Esophagus muscularis mucosa (tissue), 4 donors: ENCODE data around the gene TPM2. TPM values are rescaled to one million over a fixed set of nuclear protein-coding genes. Genes with fewer than 3 reads are reported as not detected.

Experiments used
- DNase-seq: peaks from one replicate; pipeline ENCODE4 v3.0.0-alpha.2; 2017; ENCODE audit errors: extremely low spot score
- H3K27ac ChIP-seq, 4 donors: fragments of 200-600 bp; sonication (generic); replicated peaks in 1 of 4; 1 replicate in 3 of 4; 2 replicates in 1 of 4; pipeline ENCODE4 v1.5.1; 2016 to 2019; ENCODE audit warnings: mild to moderate bottlenecking in 1 of 4
- H3K27me3 ChIP-seq, 4 donors: fragments of 200-600 bp; sonication (generic); one replicate each; pipeline versions ENCODE4 v1.5.1 to v1.6.0; 2016 to 2019
- H3K36me3 ChIP-seq, 4 donors: fragments of 200-600 bp; sonication (generic); one replicate each; pipeline ENCODE4 v1.5.1; 2016 to 2019
- H3K4me1 ChIP-seq, 4 donors: fragments of 200-600 bp; sonication (generic); one replicate each; pipeline ENCODE4 v1.5.1; 2016 to 2019
- H3K4me3 ChIP-seq, 4 donors: fragments of 200-600 bp; sonication (generic); 1 replicate in 2 of 4; 2 replicates in 2 of 4; pipeline ENCODE4 v1.5.1; 2016 to 2019; ENCODE audit warnings: mild to moderate bottlenecking in 4 of 4, moderate library complexity in 1 of 4
- H3K9me3 ChIP-seq, 4 donors: fragments of 200-600 bp; sonication (generic); 1 replicate in 3 of 4; 2 replicates in 1 of 4; pipeline ENCODE4 v1.5.1; 2016 to 2019
- EP300 ChIP-seq: sonication (generic); formaldehyde crosslinking; IDR thresholded peaks from one replicate; pipeline ENCODE4 v1.6.1; 2017; ENCODE audit warnings: antibody characterized with exemption
- POLR2A ChIP-seq: fragments of 450-650 bp; IDR thresholded peaks from one replicate; pipeline ENCODE4 v1.6.1; 2017; ENCODE audit warnings: antibody characterized with exemption, moderate library complexity, mild to moderate bottlenecking, low read depth
- POLR2AphosphoS5 ChIP-seq, 2 donors: sonication (generic); formaldehyde crosslinking; IDR thresholded peaks; one replicate each; pipeline ENCODE4 v1.6.1; 2017; ENCODE audit warnings: antibody characterized with exemption in 2 of 2
- whole genome bisulfite sequencing: methylation state at CpG from one replicate; pipeline ENCODE4 v1.1.5; 2018; 5-methylcytosine and 5-hydroxymethylcytosine counted together
- intact Hi-C: fragments of 100-400 bp; cut with DNase I; formaldehyde crosslinking; loops from one replicate; pipeline ENCODE4 v1.15.1; 2023
- total RNA-seq, 4 donors: library from RNA; depleted of rRNA; stranded (reverse); fragments of >200 nt; gene quantifications; one replicate each; pipeline versions ENCODE4 v1.1.0 to v1.2.1, GENCODE V29; 2016
- TF ChIP-seq, protein P1 (sequence below), 3 experiments: fragments of 200-600 bp in 2 of 3; fragments of 450-650 bp in 1 of 3; sonication (generic) in 2 of 3; IDR thresholded peaks; one replicate each; pipeline ENCODE4 v1.5.1; 2017 to 2019; ENCODE audit warnings: antibody characterized with exemption in 3 of 3, mild to moderate bottlenecking in 2 of 3, moderate library complexity in 1 of 3

Gene TPM2
- total RNA-seq, 4 donors from 2014 or later: 8,856 to 14,576 (median 12,022) TPM

DNA sequence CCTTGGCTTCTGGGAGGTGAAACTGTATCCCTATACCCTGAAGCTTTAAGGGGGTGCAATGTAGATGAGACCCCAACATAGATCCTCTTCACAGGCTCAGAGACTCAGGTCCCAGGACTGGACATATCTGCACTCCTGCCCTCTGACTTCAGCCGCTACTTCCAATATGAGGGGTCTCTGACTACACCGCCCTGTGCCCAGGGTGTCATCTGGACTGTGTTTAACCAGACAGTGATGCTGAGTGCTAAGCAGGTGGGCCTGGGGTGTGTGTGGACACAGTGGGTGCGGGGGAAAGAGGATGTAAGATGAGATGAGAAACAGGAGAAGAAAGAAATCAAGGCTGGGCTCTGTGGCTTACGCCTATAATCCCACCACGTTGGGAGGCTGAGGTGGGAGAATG is 10.6 kb downstream of the TPM2 start:
- peak overlapping the region; percentile 95 to 98 (median 96) for H3K27ac ChIP-seq
- peaks cover 11 to 61% (median 49%) of the 10 kb centered on the region in 4 donors for H3K4me1 ChIP-seq
- H3K27me3 ChIP-seq: no peaks in the 10 kb centered on the region
- intact Hi-C loops: no loop called here
- H3K36me3 ChIP-seq: peaks cover 16 to 25% (median 22%) of the 10 kb centered on the region in 4 donors
- WGBS: 80% methylated on average over 5 of the region's 5 CpGs
- no peaks in the 10 kb centered on the region for H3K9me3 ChIP-seq
- TF ChIP-seq EP300 (no peak), POLR2AphosphoS5 (IDR thresholded peaks at IDR 0.05) (peak in 1 of 2 donors; percentile 78), POLR2A (no peak)
- TF ChIP-seq, protein P1, sequence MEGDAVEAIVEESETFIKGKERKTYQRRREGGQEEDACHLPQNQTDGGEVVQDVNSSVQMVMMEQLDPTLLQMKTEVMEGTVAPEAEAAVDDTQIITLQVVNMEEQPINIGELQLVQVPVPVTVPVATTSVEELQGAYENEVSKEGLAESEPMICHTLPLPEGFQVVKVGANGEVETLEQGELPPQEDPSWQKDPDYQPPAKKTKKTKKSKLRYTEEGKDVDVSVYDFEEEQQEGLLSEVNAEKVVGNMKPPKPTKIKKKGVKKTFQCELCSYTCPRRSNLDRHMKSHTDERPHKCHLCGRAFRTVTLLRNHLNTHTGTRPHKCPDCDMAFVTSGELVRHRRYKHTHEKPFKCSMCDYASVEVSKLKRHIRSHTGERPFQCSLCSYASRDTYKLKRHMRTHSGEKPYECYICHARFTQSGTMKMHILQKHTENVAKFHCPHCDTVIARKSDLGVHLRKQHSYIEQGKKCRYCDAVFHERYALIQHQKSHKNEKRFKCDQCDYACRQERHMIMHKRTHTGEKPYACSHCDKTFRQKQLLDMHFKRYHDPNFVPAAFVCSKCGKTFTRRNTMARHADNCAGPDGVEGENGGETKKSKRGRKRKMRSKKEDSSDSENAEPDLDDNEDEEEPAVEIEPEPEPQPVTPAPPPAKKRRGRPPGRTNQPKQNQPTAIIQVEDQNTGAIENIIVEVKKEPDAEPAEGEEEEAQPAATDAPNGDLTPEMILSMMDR (IDR thresholded peaks at IDR 0.05): no peak
- DNase-seq: no peak
- no peak overlapping the region for H3K4me3 ChIP-seq

DNA sequence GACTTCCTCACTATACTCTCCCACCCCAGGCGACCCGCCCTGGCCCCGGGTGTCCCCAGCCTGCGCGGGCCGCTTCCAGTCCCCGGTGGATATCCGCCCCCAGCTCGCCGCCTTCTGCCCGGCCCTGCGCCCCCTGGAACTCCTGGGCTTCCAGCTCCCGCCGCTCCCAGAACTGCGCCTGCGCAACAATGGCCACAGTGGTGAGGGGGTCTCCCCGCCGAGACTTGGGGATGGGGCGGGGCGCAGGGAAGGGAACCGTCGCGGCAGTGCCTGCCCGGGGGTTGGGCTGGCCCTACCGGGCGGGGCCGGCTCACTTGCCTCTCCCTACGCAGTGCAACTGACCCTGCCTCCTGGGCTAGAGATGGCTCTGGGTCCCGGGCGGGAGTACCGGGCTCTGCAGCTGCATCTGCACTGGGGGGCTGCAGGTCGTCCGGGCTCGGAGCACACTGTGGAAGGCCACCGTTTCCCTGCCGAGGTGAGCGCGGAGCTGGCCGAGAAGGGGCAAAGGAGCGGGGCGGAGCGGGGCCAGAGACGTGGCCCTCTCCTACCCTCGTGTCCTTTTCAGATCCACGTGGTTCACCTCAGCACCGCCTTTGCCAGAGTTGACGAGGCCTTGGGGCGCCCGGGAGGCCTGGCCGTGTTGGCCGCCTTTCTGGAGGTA is 13.9 kb downstream of the TPM2 start:
- TF ChIP-seq, protein P1 (IDR thresholded peaks at IDR 0.05): peak in 1 of 3 experiments; percentile 5
- TF ChIP-seq EP300 (no peak), POLR2AphosphoS5 (IDR thresholded peaks at IDR 0.05) (no peak)
- Histone ChIP-seq H3K9me3 (no peaks in the 10 kb centered on the region), H3K36me3 (no peaks in the 10 kb centered on the region), H3K4me3 (peak overlapping the region; percentile 56 to 67 (median 58)), H3K4me1 (peaks cover 21 to 40% (median 35%) of the 10 kb centered on the region in 4 donors), H3K27me3 (no peaks in the 10 kb centered on the region), H3K27ac (peak overlapping the region in 3 of 4 donors; percentile 10 to 69 (median 21))
- intact Hi-C loops: no loop called here
- no peak for DNase-seq
- WGBS: 1% methylated on average over 19 of the region's 51 CpGs

DNA sequence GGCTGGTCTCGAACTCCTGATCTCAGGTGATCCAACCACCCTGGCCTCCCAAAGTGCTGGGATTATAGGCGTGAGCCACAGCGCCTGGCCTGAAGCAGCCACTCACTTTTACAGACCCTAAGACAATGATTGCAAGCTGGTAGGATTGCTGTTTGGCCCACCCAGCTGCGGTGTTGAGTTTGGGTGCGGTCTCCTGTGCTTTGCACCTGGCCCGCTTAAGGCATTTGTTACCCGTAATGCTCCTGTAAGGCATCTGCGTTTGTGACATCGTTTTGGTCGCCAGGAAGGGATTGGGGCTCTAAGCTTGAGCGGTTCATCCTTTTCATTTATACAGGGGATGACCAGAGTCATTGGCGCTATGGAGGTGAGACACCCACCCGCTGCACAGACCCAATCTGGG is 14.5 kb downstream of the TPM2 start:
- Histone ChIP-seq H3K9me3 (no peaks in the 10 kb centered on the region), H3K27ac (peak overlapping the region in 3 of 4 donors; percentile 10 to 69 (median 21)), H3K4me1 (peaks cover 21 to 39% (median 32%) of the 10 kb centered on the region in 4 donors), H3K36me3 (no peaks in the 10 kb centered on the region), H3K27me3 (no peaks in the 10 kb centered on the region), H3K4me3 (peak overlapping the region; percentile 56 to 67 (median 58))
- WGBS: 46% methylated on average over 13 of the region's 13 CpGs
- no peak for DNase-seq
- TF ChIP-seq POLR2A: no peak
- no peak for TF ChIP-seq EP300
- TF ChIP-seq POLR2AphosphoS5 (IDR thresholded peaks at IDR 0.05): no peak
- TF ChIP-seq, protein P1 (IDR thresholded peaks at IDR 0.05): no peak
- intact Hi-C loops: no loop called here

- H3K4me3 ChIP-seq: no peak overlapping the region
- no peak for DNase-seq
- H3K36me3 ChIP-seq: no peaks in the 10 kb centered on the region
- TF ChIP-seq POLR2A: no peak
- no peak for TF ChIP-seq EP300
- no peak for TF ChIP-seq POLR2AphosphoS5 (IDR thresholded peaks at IDR 0.05)
- TF ChIP-seq, protein P1 (IDR thresholded peaks at IDR 0.05): no peak
- WGBS: 56% methylated on average over 3 of the region's 3 CpGs
- H3K27me3 ChIP-seq: no peaks in the 10 kb centered on the region
- intact Hi-C loops: no loop called here
- no peaks in the 10 kb centered on the region for H3K9me3 ChIP-seq
- peaks cover 21 to 39% (median 31%) of the 10 kb centered on the region in 4 donors for H3K4me1 ChIP-seq
- H3K27ac ChIP-seq: peak overlapping the region in 3 of 4 donors; percentile 36 to 69 (median 58)
These were observed 15.7 kb downstream of the TPM2 start for GRCh38 chr9:35674025-35674361.
